PC-9 (cell line): ENCODE data around the gene MATCAP1. TPM values are rescaled to one million over a fixed set of nuclear protein-coding genes. Genes with fewer than 3 reads are reported as not detected.
A peak's percentile ranks its signal among the peaks of the same experiment; 100 is the strongest.

Experiments used
- BruUV-seq: library from RNA; stranded (reverse); fragments of 400-500 nt; replicated peaks from 2 replicates; lab custom pipeline; 2021; lab: Mats Ljungman, UMichigan
- CTCF ChIA-PET: fragments of 300-600 bp; sonication (Branson Sonifier 250); formaldehyde crosslinking; loops from one replicate; lab custom pipeline; 2022; ENCODE audit warnings: antibody characterized with exemption; lab: Charles Lee
- POLR2A ChIA-PET: fragments of 300-600 bp; sonication (Branson Sonifier 250); formaldehyde crosslinking; loops from one replicate; lab custom pipeline; 2022; ENCODE audit warnings: antibody characterized with exemption; ENCODE audit not compliant: unreplicated experiment; lab: Charles Lee
- DNase-seq, 2 experiments: peaks; one replicate each; pipeline versions ENCODE4 v3.0.0 to v3.0.0-alpha.2; 2015 to 2022; ENCODE audit warnings: mixed read lengths in 1 of 2
- H2AFZ ChIP-seq: fragments of 200-600 bp; sonication (generic); 2 replicates; pipeline ENCODE4 v1.8.1; 2017; ENCODE audit warnings: antibody characterized with exemption
- H3F3A ChIP-seq: fragments of 200-600 bp; sonication (generic); 2 replicates; pipeline ENCODE4 v1.8.1; 2017; ENCODE audit warnings: antibody characterized with exemption, mild to moderate bottlenecking, low read depth; ENCODE audit not compliant: insufficient read depth
- H3K27ac ChIP-seq: fragments of 200-600 bp; sonication (generic); 2 replicates; pipeline ENCODE4 v1.6.1; 2016; ENCODE audit warnings: mixed run types
- H3K27me3 ChIP-seq: fragments of 200-600 bp; sonication (generic); 2 replicates; pipeline ENCODE4 v1.6.1; 2016; ENCODE audit warnings: low read depth, mixed run types; ENCODE audit not compliant: insufficient read depth
- H3K36me3 ChIP-seq: fragments of 200-600 bp; sonication (generic); 2 replicates; pipeline ENCODE4 v1.6.1; 2016; ENCODE audit warnings: low read depth, mixed run types
- H3K4me1 ChIP-seq: fragments of 200-600 bp; sonication (generic); replicated peaks from 2 replicates; pipeline ENCODE4 v1.6.1; 2016; ENCODE audit warnings: mixed run types; ENCODE audit not compliant: insufficient read depth
- H3K4me2 ChIP-seq: fragments of 200-600 bp; sonication (generic); 2 replicates; pipeline ENCODE4 v1.6.1; 2017; ENCODE audit warnings: mixed run types
- H3K4me3 ChIP-seq: fragments of 200-600 bp; sonication (generic); 2 replicates; pipeline ENCODE4 v1.6.1; 2016; ENCODE audit warnings: mixed run types
- H3K79me2 ChIP-seq: fragments of 200-600 bp; sonication (generic); 2 replicates; pipeline ENCODE4 v1.6.1; 2017; ENCODE audit warnings: low read depth, mixed run types
- H3K9me2 ChIP-seq: fragments of 200-600 bp; sonication (generic); 2 replicates; pipeline ENCODE4 v1.8.1; 2017; ENCODE audit warnings: mild to moderate bottlenecking; ENCODE audit not compliant: insufficient read depth
- H3K9me3 ChIP-seq: fragments of 200-600 bp; sonication (generic); 2 replicates; pipeline ENCODE4 v1.8.1; 2016; ENCODE audit warnings: low read depth; ENCODE audit not compliant: insufficient read depth
- H4K20me1 ChIP-seq: fragments of 200-600 bp; sonication (generic); 2 replicates; pipeline ENCODE4 v1.8.1; 2017; ENCODE audit not compliant: insufficient read depth
- EZH2 ChIP-seq: fragments of 200-600 bp; sonication (generic); IDR thresholded peaks from 2 replicates; pipeline ENCODE4 v1.8.0; 2017; ENCODE audit warnings: antibody characterized with exemption, low read depth
- intact Hi-C: fragments of 100-400 bp; cut with micrococcal nuclease; formaldehyde crosslinking; loops from one replicate; pipeline ENCODE4 v1.10.0; 2022; ENCODE audit not compliant: unreplicated experiment
- total RNA-seq: library from RNA; stranded (reverse); gene quantifications from 2 replicates; pipeline ENCODE4 v1.2.3, GENCODE V29; 2021
- TF ChIP-seq, protein P1 (sequence below): fragments of 200-600 bp; sonication (generic); conservative IDR thresholded peaks from 2 replicates; pipeline ENCODE4 v1.6.1; 2017; ENCODE audit warnings: mixed run types, antibody characterized with exemption, mild to moderate bottlenecking, moderate library complexity

The MATCAP1 gene
- total RNA-seq, 1 experiment from 2014 or later: 24.6 TPM

GRCh38 chr16:67158637-67159600 lies 24.8 kb downstream of the MATCAP1 start:
- peak overlapping the region; percentile 89 for H2AFZ ChIP-seq
- peak overlapping the region; percentile 60 for H3K27ac ChIP-seq
- H3K9me2 ChIP-seq: no peaks in the 10 kb centered on the region
- peaks cover 21% of the 10 kb centered on the region; the same call in 1 of the 2 replicates for H3F3A ChIP-seq
- H3K4me1 ChIP-seq: peaks cover 9% of the 10 kb centered on the region
- ChIA-PET POLR2A (interaction anchor here (0.7 to 1.1 kb wide), 4 partner anchors 12 to 133 kb away, joined by 3 to 8 read pairs (median 4); no protein-coding TSS in a partner anchor), CTCF (interaction anchor here (0.6 to 0.7 kb wide), 2 partner anchors 12 to 88 kb away, joined by 3 to 5 read pairs; partner anchors contain the start of genes FHOD1 and NOL3)
- H3K27me3 ChIP-seq: no peaks in the 10 kb centered on the region
- H3K79me2 ChIP-seq: peaks cover 9% of the 10 kb centered on the region
- H3K36me3 ChIP-seq: no peaks in the 10 kb centered on the region
- intact Hi-C loops: loop anchor here (5.0 kb wide), 1 partner anchor 47 kb away; no protein-coding TSS in a partner anchor
- H4K20me1 ChIP-seq: 0 out of 2 replicates have a peak, but pooled peaks cover 2% of the 10 kb centered on the region
- H3K4me3 ChIP-seq: peak overlapping the region; percentile 66
- BruUV-seq: TSS peak; percentile 50
- peak; percentile 54 to 81 for DNase-seq
- peak overlapping the region; percentile 74 for H3K4me2 ChIP-seq
- H3K9me3 ChIP-seq: no peaks in the 10 kb centered on the region
- TF ChIP-seq, protein P1, sequence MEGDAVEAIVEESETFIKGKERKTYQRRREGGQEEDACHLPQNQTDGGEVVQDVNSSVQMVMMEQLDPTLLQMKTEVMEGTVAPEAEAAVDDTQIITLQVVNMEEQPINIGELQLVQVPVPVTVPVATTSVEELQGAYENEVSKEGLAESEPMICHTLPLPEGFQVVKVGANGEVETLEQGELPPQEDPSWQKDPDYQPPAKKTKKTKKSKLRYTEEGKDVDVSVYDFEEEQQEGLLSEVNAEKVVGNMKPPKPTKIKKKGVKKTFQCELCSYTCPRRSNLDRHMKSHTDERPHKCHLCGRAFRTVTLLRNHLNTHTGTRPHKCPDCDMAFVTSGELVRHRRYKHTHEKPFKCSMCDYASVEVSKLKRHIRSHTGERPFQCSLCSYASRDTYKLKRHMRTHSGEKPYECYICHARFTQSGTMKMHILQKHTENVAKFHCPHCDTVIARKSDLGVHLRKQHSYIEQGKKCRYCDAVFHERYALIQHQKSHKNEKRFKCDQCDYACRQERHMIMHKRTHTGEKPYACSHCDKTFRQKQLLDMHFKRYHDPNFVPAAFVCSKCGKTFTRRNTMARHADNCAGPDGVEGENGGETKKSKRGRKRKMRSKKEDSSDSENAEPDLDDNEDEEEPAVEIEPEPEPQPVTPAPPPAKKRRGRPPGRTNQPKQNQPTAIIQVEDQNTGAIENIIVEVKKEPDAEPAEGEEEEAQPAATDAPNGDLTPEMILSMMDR: no peak
- TF ChIP-seq EZH2: no peak

DNA sequence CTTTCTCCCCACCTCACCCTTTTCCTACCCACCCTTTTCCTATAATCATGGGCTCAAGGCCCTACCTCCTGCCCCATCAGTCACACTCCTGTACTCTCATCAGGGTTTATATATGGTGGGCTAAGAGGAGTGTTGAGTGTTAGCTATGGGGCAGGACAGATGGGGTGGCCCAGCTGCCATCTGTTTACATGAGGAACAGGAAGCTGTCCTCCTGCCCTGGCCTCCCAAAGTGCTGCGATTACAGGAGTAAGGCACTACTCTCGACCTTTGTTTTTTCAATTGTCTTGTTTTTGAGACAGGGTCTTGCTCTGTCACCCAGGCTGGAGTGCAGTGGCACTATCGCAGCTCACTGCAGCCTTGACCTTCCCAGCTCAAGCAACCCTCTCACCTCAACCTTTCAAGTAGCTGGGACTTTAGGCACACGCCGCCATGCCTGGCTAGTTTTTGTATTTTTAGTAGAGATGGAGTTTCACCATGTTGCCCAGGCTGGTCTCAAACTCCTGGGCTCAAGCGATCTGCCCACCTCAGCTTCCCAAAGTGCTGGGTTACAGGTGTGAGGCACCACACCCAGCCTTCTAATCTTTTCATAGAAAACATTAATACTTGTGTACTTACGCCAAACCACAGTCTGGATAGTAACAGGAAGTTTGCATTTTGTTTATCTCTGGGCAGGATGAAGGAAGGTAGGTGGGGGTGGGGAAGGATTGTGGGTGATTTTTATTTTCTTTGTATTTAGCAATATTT lies 25.7 kb downstream of the MATCAP1 start:
- intact Hi-C loops: loop anchor here (5.0 kb wide), 1 partner anchor 46 kb away; no protein-coding TSS in a partner anchor
- Histone ChIP-seq H3K79me2 (peaks cover 9% of the 10 kb centered on the region), H3K9me3 (no peaks in the 10 kb centered on the region), H3K9me2 (no peaks in the 10 kb centered on the region), H3K4me2 (peak overlapping the region; percentile 74), H3K27ac (0 out of 2 replicates have a peak overlapping the region, but pooled peaks have one; percentile 60), H2AFZ (no peak overlapping the region), H3K36me3 (no peaks in the 10 kb centered on the region), H3K4me3 (peak overlapping the region; percentile 66; the same call in 1 of the 2 replicates), H3F3A (peaks cover 26% of the 10 kb centered on the region; the same call in 1 of the 2 replicates), H4K20me1 (0 out of 2 replicates have a peak, but pooled peaks cover 3% of the 10 kb centered on the region), H3K4me1 (peaks cover 9% of the 10 kb centered on the region), H3K27me3 (no peaks in the 10 kb centered on the region)
- POLR2A ChIA-PET: interaction anchor here (0.5 to 0.6 kb wide), 4 partner anchors 12 to 88 kb away, joined by 3 to 11 read pairs (median 4); partner anchors contain the start of gene NOL3
- TF ChIP-seq EZH2: no peak
- TF ChIP-seq, protein P1: no peak
- no peak for DNase-seq
- BruUV-seq: no TSS peak
- CTCF ChIA-PET: no interaction called here
